ENCODE results near the gene FHIT.

The FHIT gene

GRCh38 chr3:60835796-60836195, 415.5 kb downstream of the FHIT start:
- Histone ChIP-seq H2AFZ (ENCODE audit: low read depth, low read length) (no peak overlapping the region), H3K9me3 (ENCODE audit: insufficient read depth, low read length) (no peaks in the 10 kb centered on the region), H3K4me3 (ENCODE audit: low read length) (no peak overlapping the region), H3K4me1 (ENCODE audit: low read length) (no peaks in the 10 kb centered on the region), H3K27ac (ENCODE audit: low read length) (no peak overlapping the region), H3K79me2 (ENCODE audit: low read length) (no peaks in the 10 kb centered on the region), H3K36me3 (replicated peaks; ENCODE audit: low read depth, low read length) (no peaks in the 10 kb centered on the region), H3K4me2 (ENCODE audit: low read length) (no peak overlapping the region), H4K20me1 (ENCODE audit: insufficient read depth, low read length) (no peaks in the 10 kb centered on the region), H3K9ac (ENCODE audit: low read length) (no peak overlapping the region), H3K27me3 (ENCODE audit: low read depth, low read length) (no peaks in the 10 kb centered on the region)
- TF ChIP-seq EZH2phosphoT487 (IDR thresholded peaks at IDR 0.05; ENCODE audit: low read depth) (no peak), CTCF (IDR thresholded peaks at IDR 0.05; ENCODE audit: low read depth, low read length) (no peak)

- Histone ChIP-seq H3K36me3 (replicated peaks; ENCODE audit: low read depth, low read length) (no peaks in the 10 kb centered on the region), H3K4me2 (ENCODE audit: low read length) (no peak overlapping the region), H3K27ac (ENCODE audit: low read length) (no peak overlapping the region), H3K9ac (ENCODE audit: low read length) (no peak overlapping the region), H4K20me1 (ENCODE audit: insufficient read depth, low read length) (no peaks in the 10 kb centered on the region), H3K27me3 (ENCODE audit: low read depth, low read length) (no peaks in the 10 kb centered on the region), H3K9me3 (ENCODE audit: insufficient read depth, low read length) (no peaks in the 10 kb centered on the region), H3K4me3 (ENCODE audit: low read length) (no peak overlapping the region), H3K79me2 (ENCODE audit: low read length) (no peaks in the 10 kb centered on the region), H2AFZ (ENCODE audit: low read depth, low read length) (no peak overlapping the region), H3K4me1 (ENCODE audit: low read length) (no peaks in the 10 kb centered on the region)
- TF ChIP-seq EZH2phosphoT487 (IDR thresholded peaks at IDR 0.05; ENCODE audit: low read depth) (no peak), CTCF (IDR thresholded peaks at IDR 0.05; ENCODE audit: low read depth, low read length) (no peak)
Measured at GRCh38 chr3:60829058-60829457, 422.2 kb downstream of the FHIT start.

- H4K20me1 ChIP-seq (ENCODE audit: insufficient read depth, low read length), result no peaks in the 10 kb centered on the region
- no peak overlapping the region for H3K27ac ChIP-seq (ENCODE audit: low read length)
- H3K27me3 ChIP-seq (ENCODE audit: low read depth, low read length), result no peaks in the 10 kb centered on the region
- no peaks in the 10 kb centered on the region for H3K4me1 ChIP-seq (ENCODE audit: low read length)
- H3K9me3 ChIP-seq (ENCODE audit: insufficient read depth, low read length), result no peaks in the 10 kb centered on the region
- no peak overlapping the region for H3K4me3 ChIP-seq (ENCODE audit: low read length)
- H2AFZ ChIP-seq (ENCODE audit: low read depth, low read length), result no peak overlapping the region
- no peak overlapping the region for H3K9ac ChIP-seq (ENCODE audit: low read length)
- no peaks in the 10 kb centered on the region for H3K79me2 ChIP-seq (ENCODE audit: low read length)
- H3K36me3 ChIP-seq (replicated peaks; ENCODE audit: low read depth, low read length), result no peaks in the 10 kb centered on the region
- no peak overlapping the region for H3K4me2 ChIP-seq (ENCODE audit: low read length)
- TF ChIP-seq CTCF (IDR thresholded peaks at IDR 0.05; ENCODE audit: low read depth, low read length) (no peak), EZH2phosphoT487 (IDR thresholded peaks at IDR 0.05; ENCODE audit: low read depth) (no peak)
Measured at GRCh38 chr3:60827666-60828065, 423.6 kb downstream of the FHIT start.

GRCh38 chr3:60826511-60826910, 424.7 kb downstream of the FHIT start:
- Histone ChIP-seq H3K27me3 (ENCODE audit: low read depth, low read length) (no peaks in the 10 kb centered on the region), H3K4me1 (ENCODE audit: low read length) (no peaks in the 10 kb centered on the region), H2AFZ (ENCODE audit: low read depth, low read length) (no peak overlapping the region), H3K27ac (ENCODE audit: low read length) (no peak overlapping the region), H3K79me2 (ENCODE audit: low read length) (no peaks in the 10 kb centered on the region), H3K4me2 (ENCODE audit: low read length) (no peak overlapping the region), H4K20me1 (ENCODE audit: insufficient read depth, low read length) (no peaks in the 10 kb centered on the region), H3K9ac (ENCODE audit: low read length) (no peak overlapping the region), H3K4me3 (ENCODE audit: low read length) (no peak overlapping the region), H3K36me3 (replicated peaks; ENCODE audit: low read depth, low read length) (no peaks in the 10 kb centered on the region), H3K9me3 (ENCODE audit: insufficient read depth, low read length) (no peaks in the 10 kb centered on the region)
- TF ChIP-seq EZH2phosphoT487 (IDR thresholded peaks at IDR 0.05; ENCODE audit: low read depth) (no peak), CTCF (IDR thresholded peaks at IDR 0.05; ENCODE audit: low read depth, low read length) (no peak)
